GM19328 (cell line): ENCODE measurements around the gene SLC38A11.

Experiments used
- ATAC-seq: cut with Tn5 transposase; IDR thresholded peaks from one replicate; pipeline ENCODE4 v1.9.1; 2021; ENCODE audit warnings: mild to moderate bottlenecking, moderate library complexity; ENCODE audit not compliant: unreplicated experiment

Gene SLC38A11

GRCh38 chr2:164917296-164917903, 37.9 kb downstream of the SLC38A11 start:
- ATAC-seq = no peak

- no peak for ATAC-seq
Observed at GRCh38 chr2:164915566-164915965, 39.8 kb downstream of the SLC38A11 start.

GRCh38 chr2:164913640-164914350, 41.5 kb downstream of the SLC38A11 start:
- no peak for ATAC-seq

DNA sequence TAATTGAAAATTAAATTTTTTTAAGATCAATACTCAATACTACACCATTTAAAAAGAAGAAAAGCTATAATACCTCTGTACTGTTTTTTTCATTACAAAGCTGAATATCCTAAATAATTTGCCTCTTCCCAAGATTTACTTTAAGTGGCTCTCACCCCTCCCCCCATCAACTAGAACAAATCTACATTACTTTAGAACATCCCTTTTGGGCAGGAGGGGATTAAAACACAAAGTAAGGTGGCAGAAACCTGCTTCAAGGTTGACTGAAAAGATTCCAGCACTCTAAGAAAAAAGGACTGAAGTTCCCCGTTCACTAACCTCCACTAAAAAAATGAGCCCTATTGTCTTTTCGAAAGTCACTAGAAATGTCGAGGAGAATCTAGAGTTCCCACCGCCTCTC, 42.3 kb downstream of the SLC38A11 start:
- ATAC-seq = no peak

DNA sequence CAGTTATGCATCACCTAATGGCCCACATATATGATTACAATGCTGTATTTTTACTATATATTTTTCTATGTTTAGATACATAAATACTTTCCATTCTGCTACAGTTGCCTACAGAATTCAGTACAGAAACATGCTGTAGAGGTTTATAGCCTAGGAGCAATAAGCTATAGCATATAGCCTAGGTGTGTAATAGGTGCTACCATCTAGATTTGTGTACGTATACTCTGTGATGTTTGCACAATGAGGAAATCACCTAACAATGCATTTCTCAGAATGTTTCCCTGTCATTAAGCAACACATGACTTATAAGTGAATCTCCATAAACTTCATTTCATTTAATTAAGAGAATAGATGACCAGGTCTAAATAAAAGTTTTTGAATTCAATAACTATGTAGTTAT, 43.5 kb downstream of the SLC38A11 start:
- ATAC-seq = no peak

DNA sequence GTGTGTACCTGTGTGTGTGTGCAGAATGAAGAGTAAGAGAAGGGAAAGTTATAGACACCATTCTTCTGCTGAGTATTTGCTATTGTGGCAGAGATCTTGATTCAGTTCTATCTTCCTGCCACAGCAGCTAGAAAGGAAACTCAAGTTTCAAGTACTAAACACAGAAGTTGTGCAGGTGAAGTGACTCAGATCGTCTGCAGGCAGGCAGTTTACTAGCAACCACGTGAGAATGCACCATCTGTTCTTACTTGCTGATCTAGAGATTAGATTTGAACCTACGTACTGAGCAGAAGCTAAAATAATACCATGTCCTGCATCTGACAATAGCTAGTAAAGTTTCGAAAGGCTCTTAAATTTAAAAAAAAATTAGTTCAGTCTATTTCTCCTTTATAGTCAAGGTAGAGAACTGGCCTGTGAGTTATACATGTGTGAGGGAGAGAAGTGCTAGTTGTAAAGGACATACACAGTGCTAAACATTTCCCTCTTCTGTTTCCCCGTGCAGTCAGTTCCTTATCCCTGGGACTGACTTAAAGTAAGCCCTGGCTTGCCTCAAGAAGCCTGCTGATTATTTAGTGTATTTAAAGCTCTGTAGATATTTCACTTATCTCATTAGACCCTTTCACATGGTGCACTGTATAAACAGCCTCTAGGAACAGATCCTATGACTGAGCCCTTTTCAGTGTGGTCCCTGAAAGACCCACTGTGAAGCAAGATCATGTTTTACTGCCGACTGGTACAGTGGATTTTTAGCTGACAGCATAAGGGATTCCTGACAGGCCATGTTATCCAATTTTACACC, 45.0 kb downstream of the SLC38A11 start:
- ATAC-seq = no peak

GRCh38 chr2:164906947-164907346, 48.4 kb downstream of the SLC38A11 start:
- ATAC-seq = no peak

- ATAC-seq = no peak
Observed at GRCh38 chr2:164905307-164905706, 50.0 kb downstream of the SLC38A11 start.

- ATAC-seq = no peak
Observed at GRCh38 chr2:164903951-164904350, 51.4 kb downstream of the SLC38A11 start.

- no peak for ATAC-seq
Observed at GRCh38 chr2:164903204-164903603, 52.1 kb downstream of the SLC38A11 start.

DNA sequence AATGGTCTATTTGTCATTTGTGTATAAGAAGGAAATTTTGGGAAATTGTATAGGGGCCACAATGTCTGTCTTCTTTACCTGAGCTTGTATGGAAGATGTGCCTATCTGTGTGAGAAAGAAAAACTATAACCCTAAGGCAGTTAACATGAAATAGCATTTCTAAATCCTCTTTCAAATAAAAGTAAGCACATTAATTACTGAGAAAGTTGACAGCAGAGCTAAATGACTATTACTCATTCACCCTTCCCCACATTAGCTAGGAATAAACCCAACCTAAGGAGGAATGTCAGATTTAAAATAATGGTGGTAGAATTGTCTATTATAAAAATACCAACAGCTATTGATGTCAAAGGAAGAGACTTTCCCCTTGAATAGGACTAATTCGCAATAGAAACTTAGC, 56.2 kb downstream of the SLC38A11 start:
- no peak for ATAC-seq

DNA sequence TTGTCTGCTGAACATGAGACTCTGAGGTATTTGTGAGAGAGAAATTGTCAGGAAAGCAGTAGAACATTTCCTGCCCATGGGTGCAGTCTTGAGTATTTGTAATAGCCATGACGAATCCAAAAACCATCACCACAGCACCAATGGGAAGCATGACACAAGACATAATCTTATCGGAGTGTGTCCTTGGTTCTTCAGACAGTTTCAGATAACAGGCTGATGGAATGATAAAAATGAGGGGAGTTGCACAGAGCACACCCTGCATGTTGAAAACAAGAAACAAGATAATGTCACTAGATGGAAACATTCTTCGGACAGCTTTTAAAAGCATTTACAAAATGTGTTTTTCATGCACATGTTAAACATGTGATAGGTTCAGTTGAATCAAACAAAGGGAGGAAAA, 56.9 kb downstream of the SLC38A11 start:
- ATAC-seq = no peak

DNA sequence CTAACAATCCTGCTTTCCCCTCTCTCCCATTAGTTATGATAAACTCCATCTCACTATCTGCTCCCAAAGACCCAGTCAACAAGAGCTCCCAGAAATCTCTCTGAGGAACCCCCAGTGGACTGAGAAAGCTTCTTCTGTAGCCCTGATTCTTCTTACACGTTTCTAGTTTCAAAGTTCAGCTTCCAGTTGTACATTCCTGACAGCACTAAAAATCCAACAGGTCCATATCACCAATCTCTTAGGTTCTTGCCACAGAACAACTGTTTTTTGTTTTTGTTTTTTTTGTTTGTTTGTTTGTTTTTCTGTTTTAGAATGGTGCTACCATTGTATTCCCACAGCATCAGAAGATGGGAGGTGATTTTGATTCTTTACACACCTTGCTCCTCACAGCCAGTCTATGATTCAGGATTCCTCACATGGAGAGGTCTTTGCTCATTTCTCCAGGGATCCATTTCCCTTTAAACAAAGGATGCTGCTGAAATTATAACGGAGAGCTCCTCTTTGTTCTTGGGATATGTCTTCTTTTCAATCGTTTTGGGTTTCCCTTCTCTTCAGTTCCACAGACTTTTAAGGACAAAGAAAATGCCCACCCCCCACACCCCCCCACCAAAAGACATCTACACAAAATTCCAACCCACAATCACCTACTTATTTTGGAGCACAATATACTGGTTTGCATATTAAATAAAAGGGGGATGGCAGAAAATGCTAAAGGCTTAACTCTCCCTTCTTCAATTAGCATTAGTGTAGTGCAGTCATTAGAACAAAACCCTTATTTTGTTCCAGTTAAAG, 57.7 kb downstream of the SLC38A11 start:
- ATAC-seq = no peak

DNA sequence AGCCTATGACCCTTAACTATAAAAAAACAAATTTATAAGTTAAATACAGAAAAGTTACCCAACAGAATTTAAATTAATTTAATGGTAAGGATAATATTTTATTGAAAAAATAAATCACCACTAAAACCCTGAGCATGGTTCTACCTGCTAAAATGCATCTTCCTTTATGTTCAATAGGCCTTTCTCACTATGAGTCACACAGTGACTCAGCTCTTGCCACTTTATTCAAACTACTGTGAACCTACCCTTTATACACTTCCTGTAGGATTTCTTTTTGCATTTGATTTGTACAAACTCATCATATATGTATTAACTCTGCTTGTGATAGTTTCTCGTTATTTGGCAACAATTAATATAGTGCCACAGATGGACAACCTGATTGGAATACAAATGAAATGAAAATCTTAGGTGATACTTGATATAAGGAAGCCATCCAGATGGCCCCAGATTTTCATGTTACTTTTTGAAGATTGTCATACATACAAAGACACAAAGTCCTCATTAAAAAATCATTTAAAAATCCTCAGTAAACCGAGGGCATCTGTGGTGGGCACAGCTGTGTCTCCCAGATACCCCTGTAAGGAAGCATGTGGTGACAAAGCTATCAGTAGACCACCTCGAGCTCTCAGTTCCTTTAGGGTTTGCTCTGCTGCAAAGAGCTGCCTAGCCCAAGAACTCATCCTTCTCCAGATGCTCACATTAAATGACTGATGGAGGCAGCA, 58.5 kb downstream of the SLC38A11 start:
- ATAC-seq = peak; percentile 82

DNA sequence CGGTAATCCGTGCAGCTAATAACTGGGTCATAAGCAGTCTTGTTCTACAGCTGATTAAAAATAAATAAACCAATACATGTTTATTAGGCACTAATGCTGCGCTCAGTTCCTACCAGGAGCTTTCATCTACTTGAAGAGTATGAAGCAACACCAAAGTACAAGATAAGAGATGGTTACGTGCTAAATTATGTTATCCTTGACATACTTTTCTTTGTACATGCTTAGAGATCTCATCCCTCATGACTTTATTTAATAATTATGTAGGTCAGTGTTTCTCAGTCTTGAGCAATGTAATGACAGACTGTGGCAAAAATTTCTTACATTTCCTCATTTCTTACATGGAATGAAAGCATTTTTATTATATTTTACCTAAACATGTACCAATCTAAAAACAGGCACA, 59.1 kb downstream of the SLC38A11 start:
- no peak for ATAC-seq

DNA sequence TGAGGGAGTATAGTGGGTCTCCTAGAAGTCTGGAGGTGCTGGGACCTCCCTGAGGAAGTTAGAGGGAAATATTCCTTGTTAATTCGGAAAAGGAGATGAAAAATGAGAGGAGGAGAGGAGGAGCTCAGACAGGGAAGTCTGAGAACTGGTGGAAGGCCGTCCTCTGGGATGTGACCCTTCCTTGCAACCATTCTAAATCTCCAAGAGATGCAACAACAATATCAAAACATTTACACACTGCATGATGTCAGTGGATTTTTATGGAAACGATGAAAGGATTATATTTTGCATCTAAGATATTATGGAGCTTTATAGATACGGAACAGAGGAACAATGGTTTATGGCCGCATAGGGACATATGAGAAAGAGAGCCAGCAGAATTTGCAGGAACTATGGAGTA, 63.9 kb downstream of the SLC38A11 start:
- no peak for ATAC-seq

DNA sequence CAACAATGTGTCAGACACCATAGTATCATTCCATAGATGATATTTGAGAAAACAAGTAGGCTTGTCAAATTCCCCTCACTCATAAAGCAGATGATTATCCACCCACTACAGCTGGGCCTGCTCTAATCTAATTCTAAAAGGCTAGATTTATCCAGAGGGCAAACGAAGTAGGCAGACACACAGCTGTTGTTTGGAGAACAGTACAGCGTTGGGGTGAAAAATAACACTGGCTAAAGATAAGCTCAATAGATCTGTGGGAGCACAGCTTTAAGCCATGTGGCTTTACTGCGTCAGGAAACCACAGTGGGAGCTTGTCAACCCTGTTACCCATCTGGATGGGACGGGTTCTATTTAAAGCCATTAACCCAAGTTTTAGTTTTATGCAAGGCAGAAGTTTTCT, 64.8 kb downstream of the SLC38A11 start:
- ATAC-seq = no peak

DNA sequence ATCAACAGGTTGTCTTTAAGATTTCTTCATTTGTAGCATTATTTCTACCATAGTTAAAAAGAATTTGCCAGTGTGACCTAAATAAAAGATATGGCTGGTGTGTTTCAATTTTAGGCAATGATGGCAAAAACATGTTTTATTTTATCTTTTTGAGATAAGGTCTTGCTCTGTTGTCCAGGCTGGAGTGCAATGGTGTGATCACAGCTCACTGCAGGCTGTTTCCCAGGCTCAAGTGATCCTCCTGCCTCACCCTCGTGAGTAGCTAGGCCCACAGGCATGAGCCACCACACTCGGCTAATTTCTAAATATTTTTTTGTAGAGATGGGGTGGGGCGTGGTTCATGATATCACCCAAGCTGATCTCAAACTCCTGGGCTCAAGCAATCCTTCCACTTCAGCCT, 66.7 kb downstream of the SLC38A11 start:
- ATAC-seq = no peak

GRCh38 chr2:164887434-164888144, 67.7 kb downstream of the SLC38A11 start:
- no peak for ATAC-seq

DNA sequence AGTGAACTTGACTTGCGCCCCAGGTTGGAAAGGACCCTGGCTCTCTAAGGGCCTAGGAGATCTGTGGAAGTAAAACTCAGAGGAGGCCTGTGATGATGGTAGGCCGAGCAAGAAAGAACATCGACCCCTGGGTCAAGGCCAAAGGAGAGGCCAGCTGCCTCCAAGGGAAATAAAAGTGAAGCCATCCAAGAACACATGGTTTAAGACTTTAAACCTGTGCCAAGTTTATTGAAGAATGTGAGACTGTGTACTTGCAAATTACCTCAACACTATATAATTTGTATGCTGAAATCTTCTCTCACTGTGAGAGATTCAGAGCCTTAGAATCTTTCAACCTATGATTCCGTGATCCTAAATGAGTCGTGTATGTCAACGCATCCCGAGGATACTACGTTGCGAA, 73.0 kb downstream of the SLC38A11 start:
- no peak for ATAC-seq
